Measurements from ENCODE around the gene CRIM1. TPM values are rescaled to one million over a fixed set of nuclear protein-coding genes. Genes with fewer than 3 reads are reported as not detected.
"Not testable (repeated sequence)": the region's sequence is repeated elsewhere in the genome, so short reads cannot be mapped to it uniquely, and the experiment has no call there.

CRIM1 gene, protein sequence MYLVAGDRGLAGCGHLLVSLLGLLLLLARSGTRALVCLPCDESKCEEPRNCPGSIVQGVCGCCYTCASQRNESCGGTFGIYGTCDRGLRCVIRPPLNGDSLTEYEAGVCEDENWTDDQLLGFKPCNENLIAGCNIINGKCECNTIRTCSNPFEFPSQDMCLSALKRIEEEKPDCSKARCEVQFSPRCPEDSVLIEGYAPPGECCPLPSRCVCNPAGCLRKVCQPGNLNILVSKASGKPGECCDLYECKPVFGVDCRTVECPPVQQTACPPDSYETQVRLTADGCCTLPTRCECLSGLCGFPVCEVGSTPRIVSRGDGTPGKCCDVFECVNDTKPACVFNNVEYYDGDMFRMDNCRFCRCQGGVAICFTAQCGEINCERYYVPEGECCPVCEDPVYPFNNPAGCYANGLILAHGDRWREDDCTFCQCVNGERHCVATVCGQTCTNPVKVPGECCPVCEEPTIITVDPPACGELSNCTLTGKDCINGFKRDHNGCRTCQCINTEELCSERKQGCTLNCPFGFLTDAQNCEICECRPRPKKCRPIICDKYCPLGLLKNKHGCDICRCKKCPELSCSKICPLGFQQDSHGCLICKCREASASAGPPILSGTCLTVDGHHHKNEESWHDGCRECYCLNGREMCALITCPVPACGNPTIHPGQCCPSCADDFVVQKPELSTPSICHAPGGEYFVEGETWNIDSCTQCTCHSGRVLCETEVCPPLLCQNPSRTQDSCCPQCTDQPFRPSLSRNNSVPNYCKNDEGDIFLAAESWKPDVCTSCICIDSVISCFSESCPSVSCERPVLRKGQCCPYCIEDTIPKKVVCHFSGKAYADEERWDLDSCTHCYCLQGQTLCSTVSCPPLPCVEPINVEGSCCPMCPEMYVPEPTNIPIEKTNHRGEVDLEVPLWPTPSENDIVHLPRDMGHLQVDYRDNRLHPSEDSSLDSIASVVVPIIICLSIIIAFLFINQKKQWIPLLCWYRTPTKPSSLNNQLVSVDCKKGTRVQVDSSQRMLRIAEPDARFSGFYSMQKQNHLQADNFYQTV
- 10 to 100 TPM; 85.0 to 97.7 (median 90.4) TPM for polyA plus RNA-seq (ENCODE audit: insufficient read length in 4 of 4)

DNA sequence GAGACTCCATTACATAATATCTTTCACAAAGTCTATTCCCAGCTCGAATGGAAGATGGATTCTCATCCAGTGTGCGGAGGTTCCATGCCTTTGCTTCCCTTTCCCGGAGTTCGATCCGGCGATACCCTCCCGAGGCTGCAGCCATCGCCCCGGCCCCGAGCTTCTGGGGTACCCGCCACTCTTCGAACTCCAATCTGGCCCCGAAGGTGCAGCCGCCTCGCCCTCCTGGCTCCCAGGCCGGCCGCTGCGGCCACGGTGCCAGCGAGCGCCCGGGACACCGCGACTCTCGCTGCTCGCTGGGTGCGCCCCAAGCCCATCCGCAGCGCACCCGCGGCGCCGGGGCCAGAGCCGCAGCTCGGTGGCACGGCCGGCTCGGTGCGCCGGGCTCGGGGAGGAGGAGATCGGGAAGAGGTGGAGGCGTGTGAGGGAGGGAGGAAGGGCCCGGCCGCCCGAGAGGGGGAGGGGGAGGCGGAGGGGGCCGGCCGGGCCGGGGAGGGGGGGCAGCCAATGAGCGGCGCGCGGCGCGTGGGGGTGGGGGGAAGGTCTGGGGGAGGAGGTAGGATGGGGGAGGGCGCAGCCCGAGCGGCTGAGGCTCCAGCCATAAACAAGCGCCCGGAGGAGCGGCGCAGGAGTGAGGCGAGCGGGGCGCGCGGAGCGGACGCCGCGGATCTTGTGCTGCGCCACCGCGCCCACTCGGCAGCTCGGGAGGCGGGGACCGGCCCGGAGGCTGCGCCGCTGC, at the start of gene CRIM1:
TSS of gene CRIM1 (plus strand) at position 628 of the 739 bp plus-strand sequence. CDS start 515 bp downstream, outside the sequence.
- DNase-seq (ENCODE audit: low read depth in 4 of 4, low spot score in 2 of 4), result peak in 1 of 4 donors; percentile 82

DNA sequence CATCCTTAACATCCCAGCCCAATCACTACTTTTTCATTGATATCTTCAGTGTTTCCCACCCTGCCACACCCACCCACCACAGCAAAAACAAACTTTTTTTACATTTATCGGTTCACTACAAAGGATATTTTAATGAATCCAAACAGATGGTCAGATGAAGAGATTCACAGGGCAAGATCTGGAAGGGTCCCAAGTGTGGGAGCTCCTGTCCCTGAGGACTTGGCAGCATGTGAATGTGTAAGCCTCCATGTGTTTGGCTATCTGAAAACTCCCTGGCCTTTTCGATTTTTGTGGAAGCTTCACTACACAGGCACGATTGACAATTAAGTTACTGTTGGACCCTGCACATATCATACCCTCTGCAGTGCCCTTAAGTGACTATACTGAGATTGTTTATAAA, 48.1 kb upstream of the CRIM1 start:
- no peak for DNase-seq (ENCODE audit: low read depth in 4 of 4, low spot score in 2 of 4)

DNA sequence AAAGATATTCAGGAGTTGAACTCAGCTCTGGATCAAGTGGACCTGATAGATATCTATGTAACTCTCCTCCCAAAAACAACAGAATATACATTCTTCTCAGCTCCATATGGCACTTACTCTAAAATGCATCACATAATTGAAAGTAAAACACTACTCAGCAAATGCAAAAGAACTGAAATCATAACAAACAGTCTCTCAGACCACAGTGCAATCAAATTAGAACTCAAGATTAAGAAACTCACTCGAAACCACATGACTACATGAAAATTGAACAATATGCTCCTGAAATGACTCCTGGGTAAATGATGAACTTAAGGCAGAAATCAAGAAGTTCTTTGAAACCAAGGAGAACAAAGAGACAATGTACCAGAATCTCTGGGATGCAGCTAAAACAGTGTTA, 45.1 kb upstream of the CRIM1 start:
- DNase-seq (ENCODE audit: low read depth in 4 of 4, low spot score in 2 of 4), result not testable (repeated sequence)

DNA sequence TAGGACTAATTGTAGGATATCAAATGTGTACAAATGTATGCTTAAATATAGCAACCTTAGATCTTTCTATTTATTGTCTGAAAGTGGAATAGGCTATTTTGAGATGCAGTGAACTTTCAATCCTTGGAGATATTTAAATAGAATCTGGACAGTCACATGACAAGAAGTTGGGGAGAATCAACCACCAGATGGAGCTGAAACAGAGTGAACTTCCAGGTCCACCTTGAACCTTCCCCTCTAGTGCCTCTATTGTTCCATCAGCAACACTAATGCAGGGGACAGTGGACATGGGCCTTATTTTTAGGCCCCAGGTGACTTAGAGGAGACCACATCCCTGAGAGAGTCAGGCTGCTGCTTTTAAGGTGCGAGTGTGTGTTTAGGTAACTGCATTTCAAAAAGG, 37.0 kb upstream of the CRIM1 start:
- DNase-seq (ENCODE audit: low read depth in 4 of 4, low spot score in 2 of 4), result no peak

DNA sequence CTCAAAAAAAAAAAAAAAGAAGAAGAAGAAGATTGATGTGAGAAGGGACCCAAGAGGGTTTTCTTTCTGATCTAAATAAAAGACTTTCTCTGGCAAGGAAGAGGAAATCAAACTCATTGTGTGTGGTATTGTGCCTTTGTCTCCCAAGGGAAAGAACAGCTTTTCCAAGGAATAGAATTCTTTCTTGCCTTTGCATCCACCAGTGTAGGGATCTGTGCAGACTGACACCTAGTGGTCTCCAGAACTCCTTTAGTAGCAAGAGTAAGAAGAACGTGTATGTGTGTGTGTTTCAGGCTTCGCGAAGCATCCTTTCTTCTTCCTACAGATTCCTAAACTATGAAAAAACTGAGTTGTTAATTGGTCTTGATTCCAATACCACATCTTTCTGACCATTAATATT, 33.5 kb upstream of the CRIM1 start:
- DNase-seq (ENCODE audit: low read depth in 4 of 4, low spot score in 2 of 4), result peak in 1 of 4 donors; percentile 44

DNA sequence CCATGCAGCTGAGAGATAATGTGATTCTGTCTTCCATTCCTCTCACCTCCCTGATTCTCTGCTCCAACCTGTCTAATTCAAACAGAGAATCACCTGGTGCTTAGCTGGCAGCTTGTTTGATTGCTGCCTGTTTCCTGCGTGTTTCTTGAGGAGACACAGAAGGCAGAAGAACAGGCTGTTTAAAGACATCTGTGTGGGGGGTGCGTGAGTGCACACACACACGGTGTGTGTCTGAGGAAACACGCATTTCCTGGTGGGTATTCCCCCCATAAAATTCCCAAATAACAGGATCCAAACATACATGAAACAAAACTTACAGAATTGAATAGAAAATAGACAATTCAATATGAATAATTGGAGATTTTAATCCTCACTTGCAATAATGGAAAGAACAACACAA, 29.3 kb upstream of the CRIM1 start:
- no peak for DNase-seq (ENCODE audit: low read depth in 4 of 4, low spot score in 2 of 4)

DNA sequence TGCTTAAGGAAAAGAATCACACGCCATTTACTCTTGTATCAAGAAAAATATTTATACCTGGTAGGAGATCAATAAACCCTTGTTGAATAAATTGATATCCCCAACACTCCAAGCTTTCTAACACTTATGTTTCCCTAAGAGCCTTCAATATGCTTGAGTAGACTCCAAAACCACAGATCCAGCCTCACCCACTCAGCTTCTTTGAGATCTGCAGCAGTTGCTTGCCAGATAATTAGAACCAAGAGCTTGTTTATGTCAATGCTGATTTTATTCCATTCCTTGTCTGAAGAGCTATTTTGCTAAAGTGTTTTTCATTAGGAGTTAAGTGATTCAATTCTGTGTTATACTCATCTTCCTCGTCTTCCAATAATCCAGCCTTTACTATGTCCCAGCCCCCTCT, 26.3 kb upstream of the CRIM1 start:
- no peak for DNase-seq (ENCODE audit: low read depth in 4 of 4, low spot score in 2 of 4)

DNA sequence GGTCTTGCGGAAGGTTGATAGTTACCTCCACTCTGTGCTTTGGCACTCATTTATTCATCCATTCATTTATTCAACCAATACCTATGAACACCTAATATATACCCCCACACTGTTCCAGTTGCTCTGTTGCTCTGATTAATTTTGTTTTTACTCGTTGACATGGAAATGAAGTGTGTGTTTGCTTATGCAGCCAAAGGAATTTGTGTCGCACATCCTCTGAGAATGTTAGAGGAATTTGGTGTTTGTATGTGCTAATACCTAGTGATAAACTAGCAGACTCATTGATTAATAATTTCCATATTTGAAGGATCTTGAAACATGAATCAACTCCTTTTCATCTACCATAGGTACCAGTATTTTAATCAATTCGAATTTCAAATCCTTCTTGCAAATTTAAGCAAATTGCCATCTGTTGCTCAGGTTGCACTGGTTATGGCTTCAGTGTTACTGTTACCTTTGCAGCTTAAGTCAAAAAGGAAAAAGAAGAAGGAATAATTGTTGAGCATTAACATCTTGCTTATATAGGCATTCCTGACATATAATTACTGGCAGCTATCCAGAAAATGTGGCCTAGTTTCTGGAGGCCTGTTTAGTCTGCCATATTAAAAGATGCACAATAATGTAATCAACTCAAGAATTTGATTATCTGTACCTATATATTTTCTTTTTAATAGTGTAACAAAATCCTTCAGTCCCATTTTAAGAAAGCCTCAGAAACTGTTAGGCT, 25.7 kb upstream of the CRIM1 start:
- no peak for DNase-seq (ENCODE audit: low read depth in 4 of 4, low spot score in 2 of 4)

DNA sequence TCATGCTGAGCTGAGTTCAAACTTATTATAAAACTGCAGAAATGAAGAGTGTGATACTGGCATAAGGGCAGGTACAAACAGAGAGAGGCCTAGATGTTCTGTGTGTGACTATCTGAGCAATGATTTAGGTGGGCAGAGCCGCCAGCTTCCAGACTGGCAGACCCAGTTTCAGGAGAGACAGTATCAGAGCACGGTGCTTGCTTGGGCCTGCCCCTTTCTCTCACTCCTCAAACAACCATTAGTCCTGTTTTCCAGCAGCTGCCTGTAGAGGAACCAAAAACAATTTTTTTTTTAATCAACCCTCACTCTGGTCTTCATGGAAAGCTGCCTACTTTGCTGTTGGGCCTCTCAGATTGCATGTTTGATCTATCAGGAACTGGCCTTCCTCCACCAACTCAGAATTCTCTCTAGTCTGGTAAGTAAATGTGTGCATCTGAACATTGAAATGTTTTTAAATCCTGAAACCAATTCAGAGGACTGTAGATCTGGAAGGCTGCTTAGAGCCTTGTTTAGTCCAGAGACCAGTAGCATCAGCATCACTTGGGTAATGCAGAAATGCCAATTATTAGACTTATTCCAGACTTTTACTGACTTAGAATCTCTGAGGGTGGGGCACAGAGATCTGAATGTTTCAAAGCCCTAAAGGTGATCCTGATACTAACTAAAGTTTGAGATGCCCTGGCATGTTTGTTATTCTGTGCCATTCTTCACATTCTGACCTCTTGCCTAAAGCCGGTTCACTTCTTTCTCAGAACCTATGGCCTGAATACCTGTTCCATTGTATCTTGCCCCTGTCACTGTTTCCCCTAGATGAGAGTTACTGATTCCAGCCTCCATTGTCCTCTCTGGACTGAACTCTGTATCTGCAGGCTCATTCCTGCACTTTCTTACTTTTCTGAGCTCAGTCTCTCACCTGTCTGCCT, 24.8 kb upstream of the CRIM1 start:
- no peak for DNase-seq (ENCODE audit: low read depth in 4 of 4, low spot score in 2 of 4)

DNA sequence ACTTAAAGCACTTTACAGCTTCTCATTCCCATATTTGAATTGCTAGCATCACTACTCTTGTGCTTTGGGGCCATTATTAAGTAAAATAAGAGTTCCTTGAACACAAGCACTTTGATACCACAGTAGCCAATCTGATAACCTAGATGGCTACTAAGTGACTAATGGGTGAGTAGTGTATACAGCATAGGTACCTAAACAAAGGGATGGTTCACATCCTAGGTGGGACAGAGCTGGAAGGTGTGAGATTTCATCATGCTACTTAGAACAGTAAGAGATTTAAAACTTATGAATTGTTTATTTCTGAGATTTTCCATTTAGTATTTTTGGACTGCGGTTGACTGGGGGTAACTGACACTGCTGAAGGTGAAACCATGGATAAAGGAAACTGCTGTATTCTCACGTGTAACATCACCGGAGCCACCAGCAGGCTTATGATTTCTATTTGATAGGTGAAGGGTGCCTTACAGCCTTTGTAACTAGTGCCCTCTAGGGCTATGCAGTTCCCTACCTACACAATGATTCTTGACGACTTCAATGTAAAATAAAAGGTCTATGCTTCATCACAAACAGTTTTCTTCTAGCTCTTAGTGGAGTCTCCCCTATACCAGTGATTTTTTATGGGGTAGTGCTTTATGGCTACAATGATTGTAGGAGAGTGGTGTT, 22.1 kb upstream of the CRIM1 start:
- DNase-seq (ENCODE audit: low read depth in 4 of 4, low spot score in 2 of 4), result no peak

DNA sequence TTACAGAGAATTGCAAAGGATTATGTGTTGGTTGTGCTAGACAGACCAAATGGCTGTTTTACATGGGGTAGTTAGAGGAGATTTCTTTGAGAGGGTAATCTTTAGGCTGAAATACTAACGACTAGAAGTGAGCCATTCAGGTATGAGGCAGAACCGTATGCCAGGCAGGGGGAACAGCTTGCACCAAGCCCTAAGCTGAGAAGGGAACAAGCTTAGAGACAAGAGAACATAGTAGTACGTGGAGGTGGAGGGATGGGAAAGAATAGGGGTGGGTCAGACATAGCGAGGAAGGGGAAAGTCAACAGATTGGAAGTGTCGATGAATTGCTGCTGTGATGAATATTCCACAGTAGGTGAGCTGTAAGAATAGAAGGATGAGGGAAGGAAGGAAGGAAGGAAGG, 20.0 kb upstream of the CRIM1 start:
- no peak for DNase-seq (ENCODE audit: low read depth in 4 of 4, low spot score in 2 of 4)

DNA sequence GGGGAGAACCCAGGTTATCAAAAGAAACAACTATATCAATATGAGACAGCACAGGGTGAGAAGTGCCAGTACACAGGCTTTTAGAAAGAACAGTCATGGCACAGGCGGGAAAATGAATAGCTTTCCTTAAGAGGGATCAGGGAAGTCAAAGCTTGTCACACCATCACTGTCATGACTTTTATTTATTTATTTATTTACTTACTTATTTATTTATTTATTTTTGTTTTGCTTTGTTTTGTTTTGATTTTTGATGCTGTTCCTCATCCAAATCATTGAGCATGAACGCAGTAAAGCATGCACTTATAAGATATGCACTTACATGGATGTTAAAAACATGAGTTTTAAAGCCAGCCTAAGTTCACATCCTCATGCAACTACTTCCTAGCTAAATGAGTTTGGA, 19.3 kb upstream of the CRIM1 start:
- no peak for DNase-seq (ENCODE audit: low read depth in 4 of 4, low spot score in 2 of 4)

DNA sequence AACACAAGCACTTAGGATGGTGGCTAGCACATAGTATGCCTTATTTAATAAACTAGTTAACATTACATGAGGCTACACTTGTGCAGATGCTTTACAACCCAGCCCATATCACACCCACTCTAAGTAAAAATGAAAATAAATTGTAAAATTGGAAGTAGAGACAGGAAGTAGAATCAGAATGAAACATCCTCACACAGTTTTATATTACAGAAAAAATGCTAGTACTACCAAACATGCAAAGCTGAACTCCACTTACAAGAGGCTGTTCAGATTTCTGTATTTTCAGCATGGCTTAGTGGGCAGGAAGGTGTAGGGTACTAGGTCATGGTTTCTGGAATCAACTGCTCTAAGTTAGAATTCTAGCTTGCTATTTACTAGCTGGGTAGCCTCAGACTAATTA, 18.2 kb upstream of the CRIM1 start:
- DNase-seq (ENCODE audit: low read depth in 4 of 4, low spot score in 2 of 4), result no peak

DNA sequence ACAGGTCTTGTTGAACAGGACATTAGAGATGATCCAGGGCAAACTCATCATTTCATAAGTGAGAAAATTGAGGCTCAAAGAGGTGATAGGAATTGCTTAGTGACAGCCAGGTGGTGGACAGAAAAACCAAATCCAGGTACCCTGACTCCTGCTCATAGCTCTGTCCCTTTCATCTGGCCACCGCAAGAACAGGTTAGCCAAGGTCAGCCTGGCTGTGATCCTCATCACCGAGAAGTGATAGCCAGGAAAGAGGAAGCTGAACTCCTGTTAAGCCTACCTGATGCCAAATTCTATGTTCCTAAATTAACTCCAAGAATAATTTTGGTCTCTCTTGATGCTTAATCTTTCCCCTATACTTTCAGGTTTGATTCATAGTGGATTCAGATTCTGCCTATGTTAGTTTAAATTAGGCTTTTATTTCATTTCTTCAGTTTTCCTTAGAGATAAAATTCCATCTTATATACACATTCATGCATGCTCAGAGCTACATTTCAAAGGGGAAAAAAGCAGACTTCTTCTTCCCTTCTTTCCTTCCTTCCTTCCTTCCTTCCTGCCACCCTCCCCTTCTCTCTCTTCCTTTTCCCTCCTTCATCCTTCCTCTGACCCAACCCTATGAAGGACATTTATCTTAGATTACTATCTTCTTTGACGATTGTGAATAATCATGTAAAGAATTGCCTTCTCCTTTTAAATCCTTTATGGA, 17.3 kb upstream of the CRIM1 start:
- no peak for DNase-seq (ENCODE audit: low read depth in 4 of 4, low spot score in 2 of 4)

DNA sequence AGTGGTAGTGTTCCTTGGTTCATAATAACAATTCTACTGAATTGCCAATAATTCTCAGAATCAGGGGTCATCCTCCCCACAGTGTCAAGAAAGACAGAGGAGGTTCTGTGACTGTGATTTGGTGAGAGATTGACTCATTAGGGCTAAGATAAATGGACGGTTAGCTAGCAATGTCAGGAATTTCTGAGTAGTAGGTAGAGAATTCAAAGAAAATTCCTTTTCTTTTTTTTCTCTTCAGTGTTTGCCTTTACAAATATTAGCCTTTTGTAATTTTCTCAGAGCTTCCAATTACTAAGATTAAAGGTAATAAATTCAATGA, 16.8 kb upstream of the CRIM1 start:
- no peak for DNase-seq (ENCODE audit: low read depth in 4 of 4, low spot score in 2 of 4)

DNA sequence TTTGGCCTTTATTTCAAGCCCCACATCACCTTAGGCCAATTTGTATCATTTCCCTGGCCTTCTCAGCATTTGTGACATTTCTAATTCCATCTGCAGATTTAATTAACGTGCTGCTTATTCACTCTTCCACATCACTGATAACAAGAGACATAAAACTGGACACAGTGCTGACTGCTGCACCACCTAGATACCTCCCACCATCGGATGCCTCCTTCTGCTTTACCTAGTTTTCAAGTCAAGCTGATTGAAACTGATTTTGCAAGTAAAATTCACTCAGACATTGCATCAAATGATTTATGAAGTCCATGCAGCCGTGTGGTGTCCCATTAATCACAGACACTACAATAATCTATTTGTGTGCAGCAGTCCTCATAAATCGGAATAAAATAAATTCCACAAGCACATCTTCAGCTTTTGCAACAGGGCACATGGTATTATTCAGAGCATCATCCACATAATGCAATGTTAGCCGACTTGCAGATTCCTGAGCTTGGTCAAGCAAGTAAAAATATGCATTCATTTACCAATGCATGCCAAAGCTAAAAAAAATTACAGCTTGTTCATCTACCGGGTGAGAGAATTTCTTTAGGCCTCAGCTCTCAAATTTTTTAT, 15.9 kb upstream of the CRIM1 start:
- no peak for DNase-seq (ENCODE audit: low read depth in 4 of 4, low spot score in 2 of 4)

DNA sequence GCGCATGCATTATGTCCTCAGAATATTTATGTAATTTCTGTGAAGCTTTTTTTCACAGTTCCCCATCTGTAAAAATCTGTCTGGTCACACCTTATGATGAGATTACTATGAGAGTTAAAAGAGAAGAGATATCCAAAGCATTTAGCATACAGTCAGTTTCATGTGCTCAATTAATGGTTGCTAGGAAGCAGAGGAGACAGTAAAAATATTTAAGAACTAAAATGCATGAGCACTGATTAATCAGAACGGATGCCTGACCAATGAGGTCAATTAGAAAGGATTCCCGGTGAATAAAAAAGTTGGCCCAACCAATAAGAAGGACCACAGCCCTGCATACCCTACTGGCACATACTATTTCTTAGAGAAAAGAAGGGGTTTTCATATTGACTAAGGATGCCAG, 12.0 kb upstream of the CRIM1 start:
- DNase-seq (ENCODE audit: low read depth in 4 of 4, low spot score in 2 of 4), result no peak

DNA sequence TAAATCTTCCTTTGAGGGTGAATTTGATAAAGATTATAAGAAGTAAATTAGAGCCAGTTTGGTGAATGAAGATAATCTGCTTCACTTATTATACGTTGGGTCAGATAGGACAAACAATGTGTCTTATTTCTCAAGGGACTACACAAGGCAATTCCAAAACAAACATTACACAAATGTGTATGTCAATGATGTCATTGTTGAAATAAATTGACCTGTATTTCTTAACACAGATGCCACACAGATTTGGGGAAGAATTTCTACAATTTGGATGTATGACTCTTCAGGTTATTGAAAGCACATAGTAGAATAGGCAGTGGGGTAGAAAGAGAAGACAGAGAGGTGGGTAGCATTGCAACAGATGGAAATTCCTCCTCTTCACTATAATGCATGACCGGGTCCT, 6.9 kb upstream of the CRIM1 start:
- no peak for DNase-seq (ENCODE audit: low read depth in 4 of 4, low spot score in 2 of 4)

Data from left renal cortex interstitium (tissue), 4 donors.